GM12891 (cell line): ENCODE results near the gene PSMD11.

Experiments
- POLR2A ChIP-seq: IDR thresholded peaks from 2 replicates; pipeline ENCODE4 v1.6.1; 2011; ENCODE audit warnings: low read depth, low read length, control low read depth
- POLR2AphosphoS5 ChIP-seq: IDR thresholded peaks from 2 replicates; pipeline ENCODE4 v1.6.1; 2011; ENCODE audit warnings: low read depth, low read length, control low read depth
- TAF1 ChIP-seq: IDR thresholded peaks from 2 replicates; pipeline ENCODE4 v1.6.1; 2011; ENCODE audit warnings: low read depth, low read length, control low read depth

GRCh38 chr17:32493571-32493970 is 49.3 kb downstream of the PSMD11 start:
- TF ChIP-seq POLR2A, result no peak
- no peak for TF ChIP-seq TAF1
- TF ChIP-seq POLR2AphosphoS5, result no peak
